ENCODE measurements around the gene AQP11. TPM values are rescaled to one million over a fixed set of nuclear protein-coding genes. Genes with fewer than 3 reads are reported as not detected.

AQP11 gene
- total and polyA plus RNA-seq, 2 experiments from 2014 or later: 3.0 to 5.1 TPM

- no peak for TF ChIP-seq CTCF (IDR thresholded peaks at IDR 0.05; ENCODE audit: low read depth, low read length)
- no peak for DNase-seq (ENCODE audit: low read depth in 1 of 2, low spot score in 1 of 2)
- H3K27ac ChIP-seq: no peak overlapping the region
- H3K4me3 ChIP-seq: no peak overlapping the region
- H3K9me3 ChIP-seq (ENCODE audit: low read depth): no peaks in the 10 kb centered on the region
- H3K4me1 ChIP-seq (ENCODE audit: low read depth): no peaks in the 10 kb centered on the region
- H3K27me3 ChIP-seq: no peaks in the 10 kb centered on the region
- no peaks in the 10 kb centered on the region for H3K36me3 ChIP-seq
Observed at GRCh38 chr11:77654770-77655434, 65.1 kb downstream of the AQP11 start.

GRCh38 chr11:77656362-77656761 lies 66.6 kb downstream of the AQP11 start:
- DNase-seq (ENCODE audit: low read depth in 1 of 2, low spot score in 1 of 2): no peak
- H3K27me3 ChIP-seq: no peaks in the 10 kb centered on the region
- no peaks in the 10 kb centered on the region for H3K36me3 ChIP-seq
- H3K27ac ChIP-seq: no peak overlapping the region
- no peaks in the 10 kb centered on the region for H3K4me1 ChIP-seq (ENCODE audit: low read depth)
- TF ChIP-seq CTCF (IDR thresholded peaks at IDR 0.05; ENCODE audit: low read depth, low read length): no peak
- H3K4me3 ChIP-seq: no peak overlapping the region
- no peaks in the 10 kb centered on the region for H3K9me3 ChIP-seq (ENCODE audit: low read depth)

- H3K27me3 ChIP-seq: no peaks in the 10 kb centered on the region
- no peak overlapping the region for H3K27ac ChIP-seq
- no peaks in the 10 kb centered on the region for H3K4me1 ChIP-seq (ENCODE audit: low read depth)
- TF ChIP-seq CTCF (IDR thresholded peaks at IDR 0.05; ENCODE audit: low read depth, low read length): no peak
- DNase-seq (ENCODE audit: low read depth in 1 of 2, low spot score in 1 of 2): peak in 1 of 2 donors; percentile 53
- no peaks in the 10 kb centered on the region for H3K9me3 ChIP-seq (ENCODE audit: low read depth)
- no peak overlapping the region for H3K4me3 ChIP-seq
- H3K36me3 ChIP-seq: no peaks in the 10 kb centered on the region
Observed at GRCh38 chr11:77658213-77659013, 68.7 kb downstream of the AQP11 start.

Other genes starting within 250 kb of the AQP11 start
- gene PAK1, start 115.9 kb upstream of the AQP11 start, total RNA-seq: 33.1 and 34.4 TPM in 2 replicates
- 18.4 and 28.9 TPM in 2 replicates for gene PAK1, start 115.9 kb upstream of the AQP11 start, polyA plus RNA-seq
- gene CLNS1A, start 47.8 kb downstream of the AQP11 start, total RNA-seq: 122 and 152 TPM in 2 replicates
- 122 and 142 TPM in 2 replicates for gene CLNS1A, start 47.8 kb downstream of the AQP11 start, polyA plus RNA-seq
- 47.0 and 81.7 TPM in 2 replicates for gene RSF1, start 230.8 kb downstream of the AQP11 start, total RNA-seq
- 68.9 and 117 TPM in 2 replicates for gene RSF1, start 230.8 kb downstream of the AQP11 start, polyA plus RNA-seq
- 62.6 and 74.5 TPM in 2 replicates for gene AAMDC, start 231.2 kb downstream of the AQP11 start, total RNA-seq
- gene AAMDC, start 231.2 kb downstream of the AQP11 start, polyA plus RNA-seq: 157 and 169 TPM in 2 replicates

All from cardiac muscle cell (in vitro differentiated cells and primary cell).